ENCODE results near the gene HOOK2.
"Not testable (repeated sequence)": the region's sequence is repeated elsewhere in the genome, so short reads cannot be mapped to it uniquely, and the experiment has no call there.

Gene HOOK2

DNA sequence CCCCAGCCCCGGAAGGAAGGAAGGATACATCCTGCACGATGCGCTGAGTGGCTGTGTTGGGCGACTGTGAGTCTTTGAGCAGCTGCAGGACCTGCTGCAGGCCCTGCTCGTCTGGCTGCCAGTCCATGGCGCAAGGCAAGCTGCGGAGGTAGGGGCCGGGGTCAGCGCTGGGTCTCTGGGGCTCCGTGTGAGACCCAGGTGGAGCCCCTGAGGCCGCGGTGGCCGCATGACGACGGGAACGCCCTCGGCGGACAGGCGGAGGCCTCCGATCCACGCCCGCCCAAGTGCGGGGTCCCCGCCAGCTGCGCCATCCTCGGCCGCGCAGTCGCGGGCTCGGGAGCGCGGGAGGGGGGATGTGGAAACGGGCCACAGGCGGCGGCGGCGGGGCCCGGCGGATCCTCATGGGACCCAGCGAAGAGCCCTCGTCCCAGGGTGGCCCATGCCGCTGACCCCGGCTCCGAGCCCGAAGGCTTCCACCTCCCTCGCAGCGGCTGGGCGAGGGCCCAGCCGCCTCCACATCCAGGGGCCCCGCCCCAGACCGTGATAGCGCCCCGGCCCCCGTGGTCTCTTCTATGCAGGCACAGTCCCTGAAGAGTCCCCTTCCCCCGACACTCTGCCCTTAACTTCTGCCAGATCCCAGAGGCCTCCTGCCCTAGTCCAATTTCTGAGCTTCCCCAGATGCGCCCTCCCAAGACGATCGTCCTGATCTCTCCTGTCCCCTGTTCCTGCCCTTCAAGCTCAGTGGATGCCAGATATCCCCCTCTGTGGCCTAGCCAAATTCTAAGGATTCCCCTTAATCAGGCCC is 54.3 kb downstream of the HOOK2 start:
- TF ChIP-seq, protein P1, sequence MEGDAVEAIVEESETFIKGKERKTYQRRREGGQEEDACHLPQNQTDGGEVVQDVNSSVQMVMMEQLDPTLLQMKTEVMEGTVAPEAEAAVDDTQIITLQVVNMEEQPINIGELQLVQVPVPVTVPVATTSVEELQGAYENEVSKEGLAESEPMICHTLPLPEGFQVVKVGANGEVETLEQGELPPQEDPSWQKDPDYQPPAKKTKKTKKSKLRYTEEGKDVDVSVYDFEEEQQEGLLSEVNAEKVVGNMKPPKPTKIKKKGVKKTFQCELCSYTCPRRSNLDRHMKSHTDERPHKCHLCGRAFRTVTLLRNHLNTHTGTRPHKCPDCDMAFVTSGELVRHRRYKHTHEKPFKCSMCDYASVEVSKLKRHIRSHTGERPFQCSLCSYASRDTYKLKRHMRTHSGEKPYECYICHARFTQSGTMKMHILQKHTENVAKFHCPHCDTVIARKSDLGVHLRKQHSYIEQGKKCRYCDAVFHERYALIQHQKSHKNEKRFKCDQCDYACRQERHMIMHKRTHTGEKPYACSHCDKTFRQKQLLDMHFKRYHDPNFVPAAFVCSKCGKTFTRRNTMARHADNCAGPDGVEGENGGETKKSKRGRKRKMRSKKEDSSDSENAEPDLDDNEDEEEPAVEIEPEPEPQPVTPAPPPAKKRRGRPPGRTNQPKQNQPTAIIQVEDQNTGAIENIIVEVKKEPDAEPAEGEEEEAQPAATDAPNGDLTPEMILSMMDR (IDR thresholded peaks at IDR 0.05; ENCODE audit: low read depth, low read length): no peak
- DNase-seq (ENCODE audit: extremely low read depth, low read depth): no peak

DNA sequence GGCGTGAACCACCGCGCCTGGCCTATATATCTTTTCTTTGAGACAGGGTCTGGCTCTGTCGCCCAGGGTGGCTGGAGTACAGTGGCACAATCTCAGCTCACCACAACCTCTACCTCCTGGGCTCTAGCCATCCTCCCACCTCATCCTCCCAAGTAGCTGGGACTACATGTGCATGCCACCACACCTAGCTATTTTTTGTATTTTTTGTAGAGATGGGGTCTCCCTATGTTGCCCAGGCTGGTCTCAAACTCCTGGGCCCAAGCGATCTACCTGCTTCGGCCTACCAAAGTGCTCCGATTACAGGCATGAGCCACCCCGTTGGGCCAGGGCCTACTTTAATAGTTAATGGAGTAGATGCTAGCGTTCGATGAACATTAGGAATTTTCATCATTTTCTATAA is 55.1 kb downstream of the HOOK2 start:
- TF ChIP-seq, protein P1 (IDR thresholded peaks at IDR 0.05; ENCODE audit: low read depth, low read length): no peak
- no peak for DNase-seq (ENCODE audit: extremely low read depth, low read depth)

GRCh38 chr19:12715929-12716328 is 59.4 kb downstream of the HOOK2 start:
- TF ChIP-seq, protein P1 (IDR thresholded peaks at IDR 0.05; ENCODE audit: low read depth, low read length): no peak
- DNase-seq (ENCODE audit: extremely low read depth, low read depth): no peak

- DNase-seq (ENCODE audit: extremely low read depth, low read depth): no peak
- TF ChIP-seq, protein P1 (IDR thresholded peaks at IDR 0.05; ENCODE audit: low read depth, low read length): no peak
These were observed 60.2 kb downstream of the HOOK2 start for GRCh38 chr19:12715102-12715501.

- not testable (repeated sequence) for DNase-seq (ENCODE audit: extremely low read depth, low read depth)
These were observed 62.0 kb downstream of the HOOK2 start for GRCh38 chr19:12713304-12713703.

Measured in AG09319 (cell line).